Large intestine (tissue), 3 donors: Measurements from ENCODE around the gene COQ8B. TPM values are rescaled to one million over a fixed set of nuclear protein-coding genes. Genes with fewer than 3 reads are reported as not detected.
A peak's percentile ranks its signal among the peaks of the same experiment; 100 is the strongest.

Source experiments
- DNase-seq, 2 donors: peaks; one replicate each; pipeline versions ENCODE4 v3.0.0 to v3.0.0-alpha.2; 2013
- H3K27ac ChIP-seq: one replicate; pipeline ENCODE4 v1.5.1; 2013; ENCODE audit warnings: low read length
- H3K27me3 ChIP-seq: 2 replicates; pipeline ENCODE4 v1.6.1; 2013; ENCODE audit warnings: low read length; ENCODE audit not compliant: control insufficient read depth, insufficient read depth
- H3K36me3 ChIP-seq: 2 replicates; pipeline ENCODE4 v1.6.1; 2013; ENCODE audit warnings: low read length; ENCODE audit not compliant: control insufficient read depth, insufficient read depth
- H3K4me1 ChIP-seq: one replicate; pipeline ENCODE4 v1.6.1; 2013; ENCODE audit warnings: low read length; ENCODE audit not compliant: control insufficient read depth, insufficient read depth
- H3K4me3 ChIP-seq: one replicate; pipeline ENCODE4 v1.5.1; 2013; ENCODE audit warnings: low read length
- H3K9me3 ChIP-seq: one replicate; pipeline ENCODE4 v1.6.1; 2013; ENCODE audit warnings: mild to moderate bottlenecking, low read depth, low read length, moderate library complexity; ENCODE audit not compliant: control insufficient read depth
- WGBS: methylation state at CpG from one replicate; pipeline ENCODE4 v1.1.5; 2013; ENCODE audit warnings: low lambda C conversion rate; ENCODE audit not compliant: insufficient coverage; 5-methylcytosine and 5-hydroxymethylcytosine counted together
- polyA plus RNA-seq: library from polyadenylated mRNA; unstranded; fragments of 120-200 nt; gene quantifications from one replicate; pipeline ENCODE4 v1.2.1, GENCODE V29; 2013

COQ8B gene
- polyA plus RNA-seq, 1 donor, result 35.7 TPM

DNA sequence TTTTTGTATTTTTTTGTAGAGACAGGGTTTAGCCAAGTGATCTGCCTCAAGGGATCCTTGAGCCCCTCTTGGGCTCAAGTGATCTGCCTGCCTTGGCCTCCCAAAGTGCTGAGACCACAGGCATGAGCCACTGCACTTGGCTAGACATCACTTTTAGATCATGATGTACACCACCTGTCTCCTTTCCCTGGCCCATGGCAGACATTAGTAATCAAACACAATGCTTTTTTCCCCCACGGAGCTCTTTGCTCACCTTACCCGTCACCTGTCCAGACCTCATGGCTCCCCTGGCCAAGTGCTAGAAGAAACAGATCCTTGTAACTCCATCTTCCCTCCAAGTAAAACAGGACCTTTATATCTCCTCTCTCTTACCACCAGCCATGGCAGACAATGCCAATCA lies 44.6 kb downstream of the COQ8B start:
- Histone ChIP-seq H3K27me3 (no peaks in the 10 kb centered on the region), H3K9me3 (peaks cover 4% of the 10 kb centered on the region), H3K27ac (no peak overlapping the region), H3K36me3 (peaks cover 72% of the 10 kb centered on the region), H3K4me3 (no peak overlapping the region), H3K4me1 (peaks cover under 1% of the 10 kb centered on the region)
- no peak for DNase-seq
- WGBS, result no CpG with 5 or more reads among the region's 2 CpGs

GRCh38 chr19:40671404-40671803 lies 45.3 kb downstream of the COQ8B start:
- no peak for DNase-seq
- no CpG with 5 or more reads among the region's 9 CpGs for WGBS
- Histone ChIP-seq H3K36me3 (peaks cover 73% of the 10 kb centered on the region), H3K4me3 (no peak overlapping the region), H3K4me1 (peaks cover 5% of the 10 kb centered on the region), H3K27me3 (no peaks in the 10 kb centered on the region), H3K27ac (no peak overlapping the region), H3K9me3 (peaks cover 3% of the 10 kb centered on the region)

- no CpG with 5 or more reads among the region's 7 CpGs for WGBS
- Histone ChIP-seq H3K4me1 (peaks cover 5% of the 10 kb centered on the region), H3K27ac (no peak overlapping the region), H3K9me3 (peaks cover 3% of the 10 kb centered on the region), H3K27me3 (peaks cover under 1% of the 10 kb centered on the region), H3K4me3 (no peak overlapping the region), H3K36me3 (peaks cover 64% of the 10 kb centered on the region)
- no peak for DNase-seq
Observed at GRCh38 chr19:40668991-40669614, 47.6 kb downstream of the COQ8B start.

DNA sequence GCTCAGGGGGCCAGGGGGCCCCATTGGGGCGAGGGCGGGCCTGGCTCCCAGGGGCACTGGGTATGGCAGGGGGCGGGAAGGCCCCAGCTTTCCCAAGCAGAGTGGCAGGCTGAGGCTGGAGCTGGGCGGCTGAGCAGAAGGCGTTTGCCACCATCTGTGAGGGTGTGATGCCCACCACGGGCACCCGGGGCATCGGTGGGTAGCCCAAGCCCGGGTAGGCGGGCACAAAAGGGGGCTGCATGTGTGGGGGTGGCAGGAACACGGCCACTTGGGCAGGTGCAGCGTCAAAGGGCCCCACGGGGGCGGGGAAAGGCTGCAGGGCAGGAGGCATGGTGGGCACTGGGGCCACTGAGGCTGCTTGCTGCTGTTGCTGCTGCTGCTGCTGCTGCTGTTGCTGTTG lies 49.1 kb downstream of the COQ8B start:
- Histone ChIP-seq H3K27ac (no peak overlapping the region), H3K4me1 (peaks cover 9% of the 10 kb centered on the region), H3K9me3 (peaks cover 3% of the 10 kb centered on the region), H3K4me3 (no peak overlapping the region), H3K36me3 (peaks cover 49% of the 10 kb centered on the region), H3K27me3 (peaks cover 9% of the 10 kb centered on the region)
- WGBS, result no CpG with 5 or more reads among the region's 14 CpGs
- no peak for DNase-seq

- no CpG with 5 or more reads among the region's 14 CpGs for WGBS
Observed at GRCh38 chr19:40666803-40667438, 49.8 kb downstream of the COQ8B start.

DNA sequence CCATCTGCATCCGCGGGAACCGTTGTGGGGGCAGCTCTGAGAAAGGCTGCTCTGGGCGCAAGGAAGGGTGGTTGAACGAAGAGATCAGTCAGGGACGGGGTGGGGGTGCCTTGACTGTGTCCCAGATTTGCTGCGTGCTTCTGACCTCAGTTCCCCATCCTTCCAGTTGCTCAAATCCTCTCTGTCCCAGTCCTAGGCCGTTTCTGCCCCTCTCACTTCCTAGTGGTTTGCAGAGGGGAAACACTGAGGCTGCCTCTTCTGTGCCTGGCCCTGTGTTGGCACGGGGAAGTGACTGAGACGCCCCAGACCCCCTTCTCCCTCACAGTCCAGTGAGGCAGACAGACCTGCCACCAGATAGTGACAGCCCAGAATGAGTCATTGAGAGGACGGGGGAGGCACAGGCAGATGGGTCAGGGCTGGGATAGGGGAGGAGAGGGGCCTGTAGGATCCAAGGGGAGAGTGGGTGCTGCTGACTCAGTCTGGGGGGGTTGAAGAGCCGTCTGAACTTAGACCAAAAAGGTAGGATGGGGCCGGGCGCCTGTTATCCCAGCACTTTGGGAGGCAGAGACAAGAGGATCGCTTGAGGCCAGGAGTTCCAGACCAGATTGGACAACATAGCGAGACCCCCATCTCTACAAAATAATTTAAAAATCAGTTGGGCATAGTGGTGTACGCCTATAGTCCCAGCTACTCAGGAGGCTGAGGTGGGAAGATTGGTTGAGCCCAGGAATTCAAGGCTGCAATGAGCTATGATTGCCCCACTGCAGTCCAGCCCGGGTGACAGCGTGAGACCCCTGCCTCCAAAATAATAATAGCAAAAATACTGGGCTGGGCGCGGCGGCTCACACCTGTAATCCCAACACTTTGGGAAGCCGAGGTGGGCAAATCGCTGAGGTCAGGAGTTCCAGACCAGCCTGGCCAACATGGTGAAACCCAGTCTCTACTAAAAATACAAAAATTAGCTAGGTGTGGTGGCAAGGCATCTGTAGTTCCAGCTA lies 52.7 kb downstream of the COQ8B start:
- no peaks in the 10 kb centered on the region for H3K9me3 ChIP-seq
- peaks cover 13% of the 10 kb centered on the region for H3K4me1 ChIP-seq
- peaks cover 9% of the 10 kb centered on the region for H3K27me3 ChIP-seq
- peaks cover 18% of the 10 kb centered on the region for H3K36me3 ChIP-seq
- H3K27ac ChIP-seq, result peak overlapping the region; percentile 35
- peak overlapping the region; percentile 69 for H3K4me3 ChIP-seq
- no CpG with 5 or more reads among the region's 24 CpGs for WGBS
- no peak for DNase-seq

More at GRCh38 chr19:40666803-40667438, 49.8 kb downstream of the COQ8B start:
- Histone ChIP-seq H3K36me3 (peaks cover 42% of the 10 kb centered on the region), H3K27ac (no peak overlapping the region), H3K9me3 (peaks cover 3% of the 10 kb centered on the region), H3K27me3 (peaks cover 9% of the 10 kb centered on the region), H3K4me1 (peaks cover 13% of the 10 kb centered on the region), H3K4me3 (no peak overlapping the region)
- no peak for DNase-seq

GRCh38 chr19:40662925-40663694 lies 53.6 kb downstream of the COQ8B start:
- peak overlapping the region; percentile 35 for H3K27ac ChIP-seq
- peak overlapping the region; percentile 69 for H3K4me3 ChIP-seq
- no peaks in the 10 kb centered on the region for H3K9me3 ChIP-seq
- H3K27me3 ChIP-seq, result peaks cover 9% of the 10 kb centered on the region
- H3K4me1 ChIP-seq, result peaks cover 13% of the 10 kb centered on the region
- peak; percentile 78 to 85 for DNase-seq
- H3K36me3 ChIP-seq, result peaks cover 10% of the 10 kb centered on the region
- no CpG with 5 or more reads among the region's 60 CpGs for WGBS

DNA sequence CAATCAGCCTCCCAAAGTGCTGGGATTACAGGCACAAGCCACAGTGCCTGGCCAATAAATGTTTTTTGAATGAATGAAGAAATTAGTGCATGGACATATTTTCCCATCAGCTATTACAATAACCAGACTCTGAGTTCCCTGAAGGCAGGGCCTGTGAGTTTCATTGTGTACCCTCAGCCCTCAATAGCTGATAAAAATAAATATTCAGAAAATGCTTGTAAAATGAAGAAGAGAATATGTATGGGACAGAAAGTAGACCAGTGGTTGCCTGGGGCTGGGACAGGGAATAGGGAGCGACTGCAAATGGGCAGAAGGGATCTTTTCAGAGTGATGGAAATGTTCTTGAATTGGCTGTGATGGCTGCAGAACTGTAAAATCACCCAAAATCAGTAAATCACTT lies 55.1 kb downstream of the COQ8B start:
- Histone ChIP-seq H3K27ac (no peak overlapping the region), H3K4me3 (no peak overlapping the region), H3K4me1 (peaks cover 8% of the 10 kb centered on the region), H3K27me3 (peaks cover 9% of the 10 kb centered on the region), H3K9me3 (no peaks in the 10 kb centered on the region), H3K36me3 (no peaks in the 10 kb centered on the region)
- 100% methylated on average over 1 of the region's 1 CpG for WGBS
- no peak for DNase-seq

DNA sequence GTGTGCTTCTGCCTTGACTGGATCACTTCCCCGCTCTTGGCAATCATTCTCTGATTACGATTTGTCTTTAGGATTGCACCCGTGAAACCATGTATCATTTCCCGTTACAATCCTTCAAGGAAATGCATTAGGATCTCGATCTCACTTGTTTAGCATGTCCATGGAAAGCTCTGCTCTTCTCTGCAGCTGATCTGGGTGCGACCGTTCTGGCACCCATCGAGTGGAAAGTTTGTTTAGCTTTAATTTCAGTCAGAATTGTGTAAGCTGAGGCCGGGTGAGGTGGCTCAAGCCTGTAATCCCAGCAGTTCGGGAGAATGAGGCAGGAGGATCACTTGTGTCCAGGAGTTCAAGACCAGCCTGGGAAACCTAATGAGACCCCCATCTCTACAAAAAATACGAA lies 57.1 kb downstream of the COQ8B start:
- H3K4me3 ChIP-seq, result no peak overlapping the region
- no peaks in the 10 kb centered on the region for H3K36me3 ChIP-seq
- H3K27ac ChIP-seq, result no peak overlapping the region
- DNase-seq, result no peak
- H3K9me3 ChIP-seq, result no peaks in the 10 kb centered on the region
- WGBS, result no CpG with 5 or more reads among the region's 11 CpGs
- H3K4me1 ChIP-seq, result peaks cover 8% of the 10 kb centered on the region
- peaks cover 9% of the 10 kb centered on the region for H3K27me3 ChIP-seq

- no peak overlapping the region for H3K27ac ChIP-seq
Observed at GRCh38 chr19:40659116-40659515, 57.6 kb downstream of the COQ8B start.

More at GRCh38 chr19:40659116-40659515, 57.6 kb downstream of the COQ8B start:
- Histone ChIP-seq H3K4me1 (peaks cover 8% of the 10 kb centered on the region), H3K36me3 (no peaks in the 10 kb centered on the region), H3K4me3 (no peak overlapping the region), H3K27me3 (peaks cover 9% of the 10 kb centered on the region), H3K9me3 (no peaks in the 10 kb centered on the region)
- no CpG with 5 or more reads among the region's 5 CpGs for WGBS
- DNase-seq, result no peak
